ENCODE measurements around the gene TRIM32.

The TRIM32 gene

GRCh38 chr9:116712781-116713180 lies 25.7 kb downstream of the TRIM32 start:
- DNase-seq, result no peak

- peak; percentile 17 for DNase-seq
Measured at GRCh38 chr9:116713271-116713670, 26.2 kb downstream of the TRIM32 start.

GRCh38 chr9:116715751-116716150 lies 28.6 kb downstream of the TRIM32 start:
- no peak for DNase-seq

GRCh38 chr9:116716438-116716837 lies 29.3 kb downstream of the TRIM32 start:
- DNase-seq, result no peak

GRCh38 chr9:116717150-116717549 lies 30.0 kb downstream of the TRIM32 start:
- no peak for DNase-seq

- DNase-seq, result no peak
Measured at GRCh38 chr9:116718111-116718510, 31.0 kb downstream of the TRIM32 start.

GRCh38 chr9:116720111-116720510 lies 33.0 kb downstream of the TRIM32 start:
- DNase-seq, result no peak

GRCh38 chr9:116721411-116721810 lies 34.3 kb downstream of the TRIM32 start:
- DNase-seq, result no peak

- DNase-seq, result no peak
Measured at GRCh38 chr9:116721944-116722343, 34.8 kb downstream of the TRIM32 start.

GRCh38 chr9:116724123-116724522 lies 37.0 kb downstream of the TRIM32 start:
- DNase-seq, result peak; percentile 3

- DNase-seq, result no peak
Measured at GRCh38 chr9:116726602-116727001, 39.5 kb downstream of the TRIM32 start.

- no peak for DNase-seq
Measured at GRCh38 chr9:116733010-116733641, 46.0 kb downstream of the TRIM32 start.

GRCh38 chr9:116736399-116737151 lies 49.5 kb downstream of the TRIM32 start:
- no peak for DNase-seq

- peak; percentile 23 for DNase-seq
Measured at GRCh38 chr9:116737152-116737546, 50.0 kb downstream of the TRIM32 start.

- no peak for DNase-seq
Measured at GRCh38 chr9:116741086-116741740, 54.1 kb downstream of the TRIM32 start.

GRCh38 chr9:116741742-116742141 lies 54.6 kb downstream of the TRIM32 start:
- DNase-seq, result no peak

GRCh38 chr9:116749176-116749575 lies 62.1 kb downstream of the TRIM32 start:
- no peak for DNase-seq

GRCh38 chr9:116749772-116750171 lies 62.7 kb downstream of the TRIM32 start:
- no peak for DNase-seq

- DNase-seq, result no peak
Measured at GRCh38 chr9:116750510-116750909, 63.4 kb downstream of the TRIM32 start.
